BLaER1 (cell line): Measurements from ENCODE around the gene MAD1L1.
A peak's percentile ranks its signal among the peaks of the same experiment; 100 is the strongest.

Experiments
- H3K27ac ChIP-seq: shearing (Covaris generic); formaldehyde crosslinking; 2 replicates; pipeline ENCODE4 v1.8.1; 2022
- H3K27me3 ChIP-seq: shearing (Covaris generic); formaldehyde crosslinking; 2 replicates; pipeline ENCODE4 v1.8.1; 2022
- H3K36me3 ChIP-seq: shearing (Covaris generic); formaldehyde crosslinking; 2 replicates; pipeline ENCODE4 v1.8.1; 2022
- H3K4me1 ChIP-seq: shearing (Covaris generic); formaldehyde crosslinking; 2 replicates; pipeline ENCODE4 v1.8.1; 2022
- H3K4me2 ChIP-seq: shearing (Covaris generic); formaldehyde crosslinking; 2 replicates; pipeline ENCODE4 v1.8.1; 2022
- H3K4me3 ChIP-seq: shearing (Covaris generic); formaldehyde crosslinking; 2 replicates; pipeline ENCODE4 v1.8.1; 2022
- H3K9ac ChIP-seq: shearing (Covaris generic); formaldehyde crosslinking; 2 replicates; pipeline ENCODE4 v1.8.1; 2022
- H3K9me3 ChIP-seq: shearing (Covaris generic); formaldehyde crosslinking; 2 replicates; pipeline ENCODE4 v1.8.1; 2022
- H4K20me1 ChIP-seq: shearing (Covaris generic); formaldehyde crosslinking; 2 replicates; pipeline ENCODE4 v1.8.1; 2022
- Cebpa-rat ChIP-seq: shearing (Covaris generic); IDR thresholded peaks from 2 replicates; pipeline ENCODE4 v1.8.1; 2022

Gene MAD1L1

GRCh38 chr7:2090526-2091520 lies 141.9 kb downstream of the MAD1L1 start:
- no peaks in the 10 kb centered on the region for H3K27me3 ChIP-seq
- no peak overlapping the region for H3K4me3 ChIP-seq
- H3K9ac ChIP-seq = no peak overlapping the region
- peaks cover 7% of the 10 kb centered on the region; the same call in 1 of the 2 replicates for H3K9me3 ChIP-seq
- peaks cover 57% of the 10 kb centered on the region for H3K36me3 ChIP-seq
- H3K4me2 ChIP-seq = no peak overlapping the region
- H3K4me1 ChIP-seq = peaks cover 62% of the 10 kb centered on the region
- peaks cover 58% of the 10 kb centered on the region for H4K20me1 ChIP-seq
- TF ChIP-seq Cebpa-rat = no peak
- no peak overlapping the region for H3K27ac ChIP-seq

- peak overlapping the region; percentile 75 for H3K27ac ChIP-seq
- TF ChIP-seq Cebpa-rat = no peak
- no peak overlapping the region for H3K9ac ChIP-seq
- H3K27me3 ChIP-seq = no peaks in the 10 kb centered on the region
- peaks cover 62% of the 10 kb centered on the region for H3K4me1 ChIP-seq
- peaks cover 61% of the 10 kb centered on the region for H3K36me3 ChIP-seq
- peaks cover 7% of the 10 kb centered on the region; the same call in 1 of the 2 replicates for H3K9me3 ChIP-seq
- H4K20me1 ChIP-seq = peaks cover 58% of the 10 kb centered on the region
- no peak overlapping the region for H3K4me3 ChIP-seq
- H3K4me2 ChIP-seq = peak overlapping the region; percentile 87
Measured at GRCh38 chr7:2088801-2089200, 143.9 kb downstream of the MAD1L1 start.

- H3K27ac ChIP-seq = peak overlapping the region; percentile 75
- no peaks in the 10 kb centered on the region for H3K27me3 ChIP-seq
- 0 out of 2 replicates have a peak overlapping the region, but pooled peaks have one; percentile 33 for H3K9ac ChIP-seq
- H3K4me3 ChIP-seq = no peak overlapping the region
- peak overlapping the region; percentile 87 for H3K4me2 ChIP-seq
- TF ChIP-seq Cebpa-rat = no peak
- H3K36me3 ChIP-seq = peaks cover 61% of the 10 kb centered on the region
- peaks cover 7% of the 10 kb centered on the region; the same call in 1 of the 2 replicates for H3K9me3 ChIP-seq
- peaks cover 65% of the 10 kb centered on the region for H3K4me1 ChIP-seq
- peaks cover 64% of the 10 kb centered on the region for H4K20me1 ChIP-seq
Measured at GRCh38 chr7:2087744-2088143, 145.0 kb downstream of the MAD1L1 start.

GRCh38 chr7:2086229-2086628 lies 146.5 kb downstream of the MAD1L1 start:
- Histone ChIP-seq H3K4me3 (no peak overlapping the region), H3K4me1 (peaks cover 80% of the 10 kb centered on the region), H3K9me3 (no peaks in the 10 kb centered on the region), H3K27me3 (no peaks in the 10 kb centered on the region), H3K9ac (no peak overlapping the region), H3K27ac (0 out of 2 replicates have a peak overlapping the region, but pooled peaks have one; percentile 22), H3K36me3 (peaks cover 55% of the 10 kb centered on the region), H3K4me2 (peak overlapping the region; percentile 87), H4K20me1 (peaks cover 79% of the 10 kb centered on the region)
- no peak for TF ChIP-seq Cebpa-rat

- no peak for TF ChIP-seq Cebpa-rat
- Histone ChIP-seq H3K4me3 (no peak overlapping the region), H4K20me1 (peaks cover 84% of the 10 kb centered on the region), H3K9me3 (no peaks in the 10 kb centered on the region), H3K4me1 (peaks cover 85% of the 10 kb centered on the region), H3K27ac (no peak overlapping the region), H3K36me3 (peaks cover 51% of the 10 kb centered on the region), H3K4me2 (peak overlapping the region; percentile 87), H3K27me3 (no peaks in the 10 kb centered on the region), H3K9ac (no peak overlapping the region)
Measured at GRCh38 chr7:2085804-2086203, 146.9 kb downstream of the MAD1L1 start.

GRCh38 chr7:2084781-2085505 lies 147.8 kb downstream of the MAD1L1 start:
- H3K9ac ChIP-seq = no peak overlapping the region
- no peak overlapping the region for H3K27ac ChIP-seq
- H3K27me3 ChIP-seq = no peaks in the 10 kb centered on the region
- TF ChIP-seq Cebpa-rat = no peak
- peaks cover 93% of the 10 kb centered on the region for H3K4me1 ChIP-seq
- no peaks in the 10 kb centered on the region for H3K9me3 ChIP-seq
- H4K20me1 ChIP-seq = peaks cover 91% of the 10 kb centered on the region
- H3K4me2 ChIP-seq = peak overlapping the region; percentile 26; the same call in 1 of the 2 replicates
- H3K4me3 ChIP-seq = no peak overlapping the region
- peaks cover 42% of the 10 kb centered on the region for H3K36me3 ChIP-seq

- TF ChIP-seq Cebpa-rat = no peak
- Histone ChIP-seq H3K27me3 (no peaks in the 10 kb centered on the region), H3K4me2 (peak overlapping the region; percentile 26; the same call in 1 of the 2 replicates), H3K9me3 (no peaks in the 10 kb centered on the region), H3K9ac (no peak overlapping the region), H3K36me3 (peaks cover 39% of the 10 kb centered on the region), H3K4me3 (no peak overlapping the region), H3K27ac (0 out of 2 replicates have a peak overlapping the region, but pooled peaks have one; percentile 30), H3K4me1 (peaks cover 99% of the 10 kb centered on the region), H4K20me1 (peaks cover 97% of the 10 kb centered on the region)
Measured at GRCh38 chr7:2084331-2084730, 148.4 kb downstream of the MAD1L1 start.

- H3K9ac ChIP-seq = no peak overlapping the region
- peaks cover 98% of the 10 kb centered on the region for H4K20me1 ChIP-seq
- no peak for TF ChIP-seq Cebpa-rat
- H3K4me1 ChIP-seq = peaks cover 99% of the 10 kb centered on the region
- no peak overlapping the region for H3K4me2 ChIP-seq
- peaks cover 47% of the 10 kb centered on the region for H3K36me3 ChIP-seq
- no peaks in the 10 kb centered on the region for H3K27me3 ChIP-seq
- no peak overlapping the region for H3K27ac ChIP-seq
- no peaks in the 10 kb centered on the region for H3K9me3 ChIP-seq
- H3K4me3 ChIP-seq = no peak overlapping the region
Measured at GRCh38 chr7:2083362-2083761, 149.4 kb downstream of the MAD1L1 start.

- Histone ChIP-seq H3K9ac (0 out of 2 replicates have a peak overlapping the region, but pooled peaks have one; percentile 23), H3K4me1 (peaks cover 99% of the 10 kb centered on the region), H3K27ac (peak overlapping the region; percentile 60)
Measured at GRCh38 chr7:2082139-2082998, 150.4 kb downstream of the MAD1L1 start.

More at GRCh38 chr7:2082139-2082998, 150.4 kb downstream of the MAD1L1 start:
- Histone ChIP-seq H3K36me3 (peaks cover 57% of the 10 kb centered on the region), H3K4me3 (no peak overlapping the region), H4K20me1 (peaks cover 98% of the 10 kb centered on the region), H3K4me2 (peak overlapping the region; percentile 70), H3K27me3 (no peaks in the 10 kb centered on the region), H3K9me3 (no peaks in the 10 kb centered on the region)
- TF ChIP-seq Cebpa-rat = no peak
